HL-60/S4 treated with phorbol 12-myristate 13-acetate at 8.2 ng/mL for 4 days and 3 days (cell line): Measurements from ENCODE around the gene KLF2.

Experiments
- in situ Hi-C: fragments of 300-500 bp; cut with MboI; formaldehyde crosslinking; loops from 2 replicates; pipeline ENCODE4 v1.15.0; 2022; ENCODE audit warnings: low sequenced_read_pairs

Gene KLF2

GRCh38 chr19:16375157-16375935, 50.7 kb downstream of the KLF2 start:
- in situ Hi-C loops = loop anchor here (25.0 kb wide), 1 partner anchor 338 kb away; no protein-coding TSS in a partner anchor

- in situ Hi-C loops = loop anchor here (25.0 kb wide), 1 partner anchor 339 kb away; no protein-coding TSS in a partner anchor
Measured at GRCh38 chr19:16375936-16376185, 51.2 kb downstream of the KLF2 start.

- in situ Hi-C loops = loop anchor here (25.0 kb wide), 1 partner anchor 339 kb away; no protein-coding TSS in a partner anchor
Measured at GRCh38 chr19:16376241-16376640, 51.6 kb downstream of the KLF2 start.

GRCh38 chr19:16376649-16377048, 52.0 kb downstream of the KLF2 start:
- in situ Hi-C loops = loop anchor here (25.0 kb wide), 1 partner anchor 339 kb away; no protein-coding TSS in a partner anchor

GRCh38 chr19:16377521-16377920, 52.9 kb downstream of the KLF2 start:
- in situ Hi-C loops = loop anchor here (25.0 kb wide), 1 partner anchor 340 kb away; no protein-coding TSS in a partner anchor
